ENCODE measurements around the gene ZNF446.
"Not testable (repeated sequence)": the region's sequence is repeated elsewhere in the genome, so short reads cannot be mapped to it uniquely, and the experiment has no call there.

Gene ZNF446

DNA sequence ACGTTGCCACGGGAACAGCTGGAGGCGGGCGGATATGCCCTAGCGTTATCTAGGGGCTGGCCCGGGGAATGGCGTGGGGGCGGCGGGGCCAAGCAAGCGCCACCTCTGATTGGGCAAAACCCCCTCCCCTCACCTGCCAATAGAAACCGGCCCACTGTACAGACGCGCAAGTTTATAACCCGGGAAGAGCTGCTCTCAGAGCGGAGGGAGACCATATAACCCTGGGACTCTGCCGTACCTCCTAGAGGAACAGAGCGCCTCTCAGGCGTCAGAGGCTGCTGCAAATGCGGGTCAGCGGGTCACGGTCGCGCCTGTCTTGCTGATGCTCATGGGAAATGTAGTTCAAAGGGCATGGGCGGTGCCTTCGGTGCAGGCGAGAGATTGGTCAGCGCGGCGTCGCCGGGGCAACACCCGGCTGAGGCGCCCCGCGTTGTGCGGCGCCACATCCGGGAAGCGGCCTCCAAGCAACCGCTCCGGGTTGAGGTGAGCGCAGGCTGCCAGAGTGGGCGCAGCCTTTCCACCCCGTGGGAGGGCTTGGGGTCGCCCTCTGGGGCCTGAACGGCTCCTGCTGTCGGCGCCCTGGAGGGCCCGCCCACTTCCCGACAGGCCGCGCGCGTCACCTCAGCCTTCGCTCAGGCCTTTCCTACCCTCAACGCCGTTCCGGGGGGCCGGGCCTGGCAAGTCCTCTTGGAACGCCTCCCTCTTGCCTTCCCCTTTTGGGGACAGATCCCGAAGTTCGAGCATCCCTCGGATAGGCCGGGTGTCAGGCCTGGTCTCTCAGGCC is at the start of gene ZNF446:
Gene ZNF446, plus strand, starts transcription at position 639 of the 784 bp plus-strand sequence. CDS start 867 bp downstream, outside the sequence.
- DNase-seq (ENCODE audit: low spot score): peak; percentile 98

GRCh38 chr19:58428617-58429016 is 47.5 kb upstream of the ZNF446 start:
- no peak for DNase-seq (ENCODE audit: low spot score)

- no peak for DNase-seq (ENCODE audit: low spot score)
Observed at GRCh38 chr19:58429745-58430144, 46.4 kb upstream of the ZNF446 start.

GRCh38 chr19:58434217-58434616 is 41.9 kb upstream of the ZNF446 start:
- DNase-seq (ENCODE audit: low spot score): no peak

- DNase-seq (ENCODE audit: low spot score): no peak
Observed at GRCh38 chr19:58439576-58440554, 36.3 kb upstream of the ZNF446 start, which contains the start of gene ZNF132. Gene ZNF132 (minus strand): TSS chr19:58440153. CDS start chr19:58439821, 332 bp downstream.

DNA sequence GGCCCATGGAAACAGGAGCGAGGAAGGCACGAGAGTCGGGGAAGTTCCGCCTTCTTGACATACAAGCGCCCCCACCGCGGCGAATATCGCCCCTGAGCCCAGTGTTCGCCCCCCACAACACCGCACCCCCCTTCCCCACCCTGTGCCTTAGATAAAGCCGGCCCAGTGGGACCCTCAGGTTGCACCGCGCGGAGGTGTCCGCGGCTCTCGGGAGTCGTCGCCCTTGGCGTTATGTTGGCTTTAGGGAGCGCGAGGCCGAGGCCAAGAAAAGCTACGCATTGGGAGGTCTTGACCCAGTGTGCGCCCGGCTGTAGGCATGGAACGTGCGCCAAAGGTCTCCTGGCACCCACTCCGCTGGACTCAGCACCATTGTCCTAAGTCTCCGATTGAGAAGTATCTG is 35.6 kb upstream of the ZNF446 start:
- no peak for DNase-seq (ENCODE audit: low spot score)

DNA sequence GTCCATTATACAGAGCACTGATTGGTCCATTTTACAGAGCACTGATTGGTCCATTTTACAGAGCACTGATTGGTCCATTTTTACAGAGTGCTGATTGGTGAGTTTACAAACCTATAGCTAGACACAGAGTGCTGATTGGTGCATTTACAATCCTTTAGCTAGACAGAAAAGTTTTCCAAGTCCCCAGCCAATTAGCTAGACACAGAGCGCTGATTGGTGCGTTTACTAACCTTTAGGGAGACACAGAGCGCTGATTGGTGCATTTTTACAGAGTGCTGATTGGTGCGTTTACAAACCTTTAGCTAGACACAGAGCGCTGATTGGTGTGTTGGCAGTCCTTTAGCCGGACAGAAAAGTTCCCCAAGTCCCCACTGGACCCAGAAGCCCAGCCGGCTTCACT is 33.2 kb upstream of the ZNF446 start:
- DNase-seq (ENCODE audit: low spot score): not testable (repeated sequence)

GRCh38 chr19:58448860-58449259 is 27.3 kb upstream of the ZNF446 start:
- not testable (repeated sequence) for DNase-seq (ENCODE audit: low spot score)

DNA sequence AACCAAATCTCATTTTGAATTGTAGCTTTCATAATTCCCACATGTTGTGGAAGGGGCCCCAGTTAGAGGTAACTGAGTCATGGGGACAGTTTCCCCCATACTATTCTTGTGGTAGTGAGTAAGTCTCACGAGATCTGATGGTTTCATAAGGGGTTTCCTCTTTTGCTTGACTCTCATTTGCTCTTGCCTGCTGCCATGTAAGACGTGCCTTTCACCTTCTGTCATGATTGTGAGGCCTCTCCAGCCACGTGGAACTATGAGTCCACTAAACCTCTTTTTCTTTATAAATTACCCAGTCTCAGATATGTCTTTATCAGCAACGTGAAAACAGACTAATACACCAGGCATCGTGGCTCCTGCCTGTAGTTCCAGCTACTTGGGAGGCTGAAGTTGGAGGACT is 26.2 kb upstream of the ZNF446 start:
- DNase-seq (ENCODE audit: low spot score): not testable (repeated sequence)

DNA sequence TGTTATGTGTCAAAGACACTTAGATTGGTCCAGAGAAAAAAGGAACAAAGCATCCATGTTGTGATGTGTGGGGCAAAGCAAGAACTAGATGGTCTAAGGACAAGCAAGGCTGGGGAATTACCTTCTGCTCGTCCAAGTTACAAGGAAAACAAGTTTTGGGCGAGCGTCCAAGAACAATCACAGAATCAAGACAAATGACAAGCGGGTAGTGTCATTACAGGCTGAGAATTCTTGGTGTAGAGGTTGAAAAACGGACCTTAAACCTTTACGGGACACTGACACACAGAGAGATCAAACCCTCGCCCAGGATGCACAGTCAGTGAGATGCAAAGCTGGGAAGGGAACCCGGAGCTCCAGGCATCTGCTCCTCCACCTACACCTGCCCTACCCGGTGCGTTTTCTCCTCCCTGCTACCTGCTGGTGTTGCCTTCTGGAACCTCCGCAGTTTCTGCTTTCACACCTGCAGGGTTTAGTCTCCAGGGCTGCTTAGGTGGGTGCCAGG is 25.2 kb upstream of the ZNF446 start:
- DNase-seq (ENCODE audit: low spot score): no peak

DNA sequence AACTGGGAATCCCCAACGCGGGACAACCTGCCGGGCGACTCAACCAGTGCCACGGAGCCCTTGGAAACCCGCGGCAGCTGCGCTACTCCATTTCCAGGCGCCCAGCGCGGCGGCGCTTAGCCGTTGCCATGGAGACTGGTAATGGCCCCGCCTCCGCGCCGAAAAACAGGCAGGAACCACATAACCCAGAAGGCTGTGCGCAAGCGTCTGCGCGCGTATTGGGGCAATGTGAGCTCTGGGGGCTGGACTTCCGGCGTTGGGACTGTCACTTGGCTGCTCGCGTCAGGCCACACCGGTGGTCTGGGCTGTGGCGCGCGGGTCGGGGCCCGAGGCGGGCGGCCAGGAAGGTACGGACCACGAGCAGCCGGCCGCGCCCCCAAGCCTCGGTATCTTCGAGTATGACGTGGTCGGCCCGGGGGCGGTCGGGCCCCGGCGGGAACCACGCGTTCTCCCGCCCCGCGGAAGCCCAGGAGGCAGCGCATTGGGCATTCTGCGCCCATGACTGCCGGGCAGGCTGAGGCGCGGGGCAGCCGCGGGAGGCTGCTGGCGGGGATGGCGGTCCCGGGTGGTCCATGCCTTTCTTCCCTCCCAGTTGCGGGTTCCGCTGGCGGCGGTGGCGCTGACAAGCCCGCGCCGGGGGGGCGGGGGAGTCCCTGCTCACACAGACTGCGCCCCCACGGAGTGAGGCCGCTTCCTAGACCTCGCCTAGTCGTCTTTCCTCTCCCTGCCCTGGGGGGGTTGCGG is 24.6 kb upstream of the ZNF446 start, which contains the start of gene ZNF324B:
Gene ZNF324B, plus strand, starts transcription at position 265 of the 744 bp plus-strand sequence. CDS start 2,080 bp downstream, outside the sequence.
- peak; percentile 95 for DNase-seq (ENCODE audit: low spot score)

DNA sequence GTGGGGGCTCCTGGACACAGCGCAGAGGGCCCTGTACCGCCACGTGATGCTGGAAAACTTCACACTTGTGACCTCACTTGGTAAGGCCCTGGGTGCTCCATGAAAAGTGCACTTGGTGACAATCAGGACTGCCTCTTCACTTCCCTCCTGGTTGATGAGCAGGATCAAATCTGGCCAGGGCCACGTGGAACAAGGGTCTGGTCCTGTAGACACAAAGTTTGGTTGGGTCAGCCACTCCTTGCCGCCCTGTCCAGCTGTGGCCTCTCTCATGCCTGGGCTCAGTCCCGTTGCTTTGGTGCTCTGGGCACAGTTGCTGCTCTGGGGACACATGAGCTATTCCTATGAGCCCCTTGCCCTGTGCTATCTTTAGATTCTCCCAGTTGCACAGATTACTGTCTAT is 22.4 kb upstream of the ZNF446 start:
- no peak for DNase-seq (ENCODE audit: low spot score)

DNA sequence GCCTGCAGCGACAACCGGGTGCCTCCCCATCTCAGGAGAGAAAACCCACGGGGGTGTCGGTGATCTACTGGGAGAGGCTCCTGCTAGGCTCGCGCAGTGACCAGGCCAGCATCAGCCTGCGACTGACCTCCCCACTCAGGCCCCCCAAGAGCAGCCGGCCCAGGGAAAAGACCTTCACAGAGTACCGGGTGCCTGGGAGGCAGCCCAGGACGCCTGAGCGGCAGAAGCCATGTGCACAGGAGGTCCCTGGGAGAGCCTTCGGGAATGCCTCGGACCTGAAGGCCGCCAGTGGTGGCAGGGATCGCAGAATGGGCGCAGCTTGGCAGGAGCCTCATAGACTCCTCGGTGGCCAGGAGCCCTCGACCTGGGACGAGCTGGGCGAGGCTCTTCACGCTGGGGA is 20.8 kb upstream of the ZNF446 start:
- no peak for DNase-seq (ENCODE audit: low spot score)

GRCh38 chr19:58456111-58456510 is 20.0 kb upstream of the ZNF446 start:
- DNase-seq (ENCODE audit: low spot score): no peak

DNA sequence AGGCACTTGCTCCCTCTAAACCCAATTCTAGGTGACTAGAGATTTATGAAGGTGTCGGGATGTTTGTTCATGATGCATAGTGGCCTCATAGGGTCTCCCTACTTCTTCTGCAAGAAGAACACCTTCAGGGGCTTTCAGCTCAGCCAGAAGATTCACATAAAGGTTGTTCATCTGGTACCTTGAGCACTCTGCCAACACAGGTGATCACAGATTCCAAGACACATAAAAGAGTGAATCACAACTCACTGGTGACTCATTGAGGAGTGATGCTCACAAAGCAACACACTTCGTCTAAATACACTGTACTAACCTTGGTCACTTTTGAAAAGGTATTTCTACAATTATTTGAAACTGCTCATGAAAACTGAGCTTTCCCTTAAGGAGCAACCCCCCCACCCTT is 16.1 kb upstream of the ZNF446 start:
- no peak for DNase-seq (ENCODE audit: low spot score)

GRCh38 chr19:58466089-58466759 is 9.9 kb upstream of the ZNF446 start:
- DNase-seq (ENCODE audit: low spot score): no peak

GRCh38 chr19:58466760-58467589 is 9.2 kb upstream of the ZNF446 start, which contains the start of gene ZNF324:
Gene ZNF324 (plus strand): TSS chr19:58467080. CDS start chr19:58469186, 2,106 bp downstream.
- peak; percentile 96 for DNase-seq (ENCODE audit: low spot score)

- peak; percentile 30 for DNase-seq (ENCODE audit: low spot score)
Observed at GRCh38 chr19:58468216-58468839, 7.8 kb upstream of the ZNF446 start.

DNA sequence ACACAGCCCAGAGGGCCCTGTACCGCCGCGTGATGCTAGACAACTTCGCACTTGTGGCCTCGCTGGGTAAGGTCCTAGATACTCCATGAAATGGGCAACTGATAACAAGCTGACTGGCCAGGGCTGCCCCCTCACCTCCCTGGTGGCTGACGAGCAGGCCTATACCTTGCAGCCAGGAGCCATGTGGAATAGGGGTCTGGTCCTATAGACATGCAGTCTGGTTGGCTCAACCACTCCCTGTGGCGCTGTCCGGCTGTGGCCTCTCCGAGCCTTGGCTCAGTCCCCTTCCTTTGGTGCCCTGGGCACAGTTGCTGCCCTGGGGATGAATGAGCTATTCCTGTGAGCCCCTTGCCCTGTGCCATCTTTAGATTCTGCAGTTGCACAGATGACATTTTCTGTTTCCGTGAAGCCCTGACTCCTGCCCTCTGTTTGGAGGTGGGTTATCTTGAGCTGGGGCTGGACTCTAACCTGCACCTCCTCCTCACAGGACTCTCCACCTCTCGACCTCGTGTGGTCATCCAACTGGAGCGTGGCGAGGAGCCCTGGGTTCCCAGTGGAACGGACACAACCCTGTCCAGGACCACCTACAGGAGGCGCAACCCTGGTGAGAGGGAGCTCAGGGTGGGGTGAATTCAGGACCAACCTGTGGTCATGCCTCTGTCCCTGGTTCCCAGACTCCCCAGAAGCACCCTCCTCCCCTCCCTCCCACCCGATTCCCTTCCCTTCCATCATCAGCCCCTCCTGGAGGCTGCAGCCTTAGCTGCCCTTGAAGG is 6.7 kb upstream of the ZNF446 start:
- no peak for DNase-seq (ENCODE audit: low spot score)

Data from RKO (cell line).